Measurements from ENCODE around the gene SRPK3. TPM values are rescaled to one million over a fixed set of nuclear protein-coding genes. Genes with fewer than 3 reads are reported as not detected.

The SRPK3 gene
- total and polyA plus RNA-seq, 2 experiments from 2014 or later: 0.15 TPM; not detected in 1

DNA sequence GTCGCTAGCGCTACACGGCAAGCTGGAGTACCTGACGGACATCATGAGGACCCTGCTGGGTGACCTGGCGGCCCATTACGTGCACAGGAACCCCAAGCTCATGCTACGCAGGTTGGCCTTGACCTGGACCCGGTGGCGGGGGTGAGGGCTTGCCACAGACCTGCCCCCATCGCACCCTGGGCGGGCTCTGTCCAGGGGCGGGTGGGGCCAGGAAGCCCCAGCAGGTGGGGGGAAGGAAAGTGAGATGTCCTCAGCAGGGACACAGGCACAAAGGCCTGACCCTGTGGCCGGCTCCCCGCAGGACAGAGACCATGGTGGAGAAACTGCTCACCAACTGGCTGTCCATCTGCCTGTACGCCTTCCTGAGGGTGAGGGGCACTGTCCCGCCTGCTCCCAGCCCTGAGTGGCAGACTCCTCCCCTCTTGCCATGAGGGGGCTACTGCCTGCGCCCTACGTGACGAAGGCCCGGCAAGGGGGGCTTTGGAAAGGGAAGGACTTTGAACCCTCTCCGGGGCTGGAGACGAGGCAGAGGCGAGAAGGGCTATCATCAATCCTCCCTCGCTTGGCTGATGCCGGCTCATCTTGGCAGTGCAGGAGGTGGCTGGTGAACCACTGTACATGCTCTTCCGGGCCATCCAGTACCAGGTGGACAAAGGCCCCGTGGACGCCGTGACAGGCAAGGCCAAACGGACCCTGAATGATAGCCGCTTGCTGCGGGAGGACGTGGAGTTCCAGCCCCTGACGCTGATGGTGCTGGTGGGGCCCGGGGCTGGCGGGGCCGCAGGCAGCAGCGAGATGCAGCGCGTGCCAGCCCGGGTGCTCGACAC is 5.3 kb upstream of the SRPK3 start:
- Histone ChIP-seq H3K4me2 (no peak overlapping the region), H3K27ac (ENCODE audit: low read depth) (no peak overlapping the region), H3K9me2 (ENCODE audit: insufficient read depth) (no peaks in the 10 kb centered on the region), H3K36me3 (ENCODE audit: insufficient read depth) (no peaks in the 10 kb centered on the region), H2AFZ (no peak overlapping the region), H3K79me2 (replicated peaks; ENCODE audit: insufficient read depth) (no peaks in the 10 kb centered on the region), H3K4me3 (no peak overlapping the region), H3K4me1 (ENCODE audit: insufficient read depth) (no peaks in the 10 kb centered on the region), H3K27me3 (ENCODE audit: insufficient read depth) (no peaks in the 10 kb centered on the region), H3F3A (replicated peaks; ENCODE audit: low read depth) (no peaks in the 10 kb centered on the region), H4K20me1 (replicated peaks; ENCODE audit: insufficient read depth) (no peaks in the 10 kb centered on the region)
- ATAC-seq: no peak
- no peak overlapping the region for H3K4me3 Mint-ChIP-seq
- TF ChIP-seq, protein P1, sequence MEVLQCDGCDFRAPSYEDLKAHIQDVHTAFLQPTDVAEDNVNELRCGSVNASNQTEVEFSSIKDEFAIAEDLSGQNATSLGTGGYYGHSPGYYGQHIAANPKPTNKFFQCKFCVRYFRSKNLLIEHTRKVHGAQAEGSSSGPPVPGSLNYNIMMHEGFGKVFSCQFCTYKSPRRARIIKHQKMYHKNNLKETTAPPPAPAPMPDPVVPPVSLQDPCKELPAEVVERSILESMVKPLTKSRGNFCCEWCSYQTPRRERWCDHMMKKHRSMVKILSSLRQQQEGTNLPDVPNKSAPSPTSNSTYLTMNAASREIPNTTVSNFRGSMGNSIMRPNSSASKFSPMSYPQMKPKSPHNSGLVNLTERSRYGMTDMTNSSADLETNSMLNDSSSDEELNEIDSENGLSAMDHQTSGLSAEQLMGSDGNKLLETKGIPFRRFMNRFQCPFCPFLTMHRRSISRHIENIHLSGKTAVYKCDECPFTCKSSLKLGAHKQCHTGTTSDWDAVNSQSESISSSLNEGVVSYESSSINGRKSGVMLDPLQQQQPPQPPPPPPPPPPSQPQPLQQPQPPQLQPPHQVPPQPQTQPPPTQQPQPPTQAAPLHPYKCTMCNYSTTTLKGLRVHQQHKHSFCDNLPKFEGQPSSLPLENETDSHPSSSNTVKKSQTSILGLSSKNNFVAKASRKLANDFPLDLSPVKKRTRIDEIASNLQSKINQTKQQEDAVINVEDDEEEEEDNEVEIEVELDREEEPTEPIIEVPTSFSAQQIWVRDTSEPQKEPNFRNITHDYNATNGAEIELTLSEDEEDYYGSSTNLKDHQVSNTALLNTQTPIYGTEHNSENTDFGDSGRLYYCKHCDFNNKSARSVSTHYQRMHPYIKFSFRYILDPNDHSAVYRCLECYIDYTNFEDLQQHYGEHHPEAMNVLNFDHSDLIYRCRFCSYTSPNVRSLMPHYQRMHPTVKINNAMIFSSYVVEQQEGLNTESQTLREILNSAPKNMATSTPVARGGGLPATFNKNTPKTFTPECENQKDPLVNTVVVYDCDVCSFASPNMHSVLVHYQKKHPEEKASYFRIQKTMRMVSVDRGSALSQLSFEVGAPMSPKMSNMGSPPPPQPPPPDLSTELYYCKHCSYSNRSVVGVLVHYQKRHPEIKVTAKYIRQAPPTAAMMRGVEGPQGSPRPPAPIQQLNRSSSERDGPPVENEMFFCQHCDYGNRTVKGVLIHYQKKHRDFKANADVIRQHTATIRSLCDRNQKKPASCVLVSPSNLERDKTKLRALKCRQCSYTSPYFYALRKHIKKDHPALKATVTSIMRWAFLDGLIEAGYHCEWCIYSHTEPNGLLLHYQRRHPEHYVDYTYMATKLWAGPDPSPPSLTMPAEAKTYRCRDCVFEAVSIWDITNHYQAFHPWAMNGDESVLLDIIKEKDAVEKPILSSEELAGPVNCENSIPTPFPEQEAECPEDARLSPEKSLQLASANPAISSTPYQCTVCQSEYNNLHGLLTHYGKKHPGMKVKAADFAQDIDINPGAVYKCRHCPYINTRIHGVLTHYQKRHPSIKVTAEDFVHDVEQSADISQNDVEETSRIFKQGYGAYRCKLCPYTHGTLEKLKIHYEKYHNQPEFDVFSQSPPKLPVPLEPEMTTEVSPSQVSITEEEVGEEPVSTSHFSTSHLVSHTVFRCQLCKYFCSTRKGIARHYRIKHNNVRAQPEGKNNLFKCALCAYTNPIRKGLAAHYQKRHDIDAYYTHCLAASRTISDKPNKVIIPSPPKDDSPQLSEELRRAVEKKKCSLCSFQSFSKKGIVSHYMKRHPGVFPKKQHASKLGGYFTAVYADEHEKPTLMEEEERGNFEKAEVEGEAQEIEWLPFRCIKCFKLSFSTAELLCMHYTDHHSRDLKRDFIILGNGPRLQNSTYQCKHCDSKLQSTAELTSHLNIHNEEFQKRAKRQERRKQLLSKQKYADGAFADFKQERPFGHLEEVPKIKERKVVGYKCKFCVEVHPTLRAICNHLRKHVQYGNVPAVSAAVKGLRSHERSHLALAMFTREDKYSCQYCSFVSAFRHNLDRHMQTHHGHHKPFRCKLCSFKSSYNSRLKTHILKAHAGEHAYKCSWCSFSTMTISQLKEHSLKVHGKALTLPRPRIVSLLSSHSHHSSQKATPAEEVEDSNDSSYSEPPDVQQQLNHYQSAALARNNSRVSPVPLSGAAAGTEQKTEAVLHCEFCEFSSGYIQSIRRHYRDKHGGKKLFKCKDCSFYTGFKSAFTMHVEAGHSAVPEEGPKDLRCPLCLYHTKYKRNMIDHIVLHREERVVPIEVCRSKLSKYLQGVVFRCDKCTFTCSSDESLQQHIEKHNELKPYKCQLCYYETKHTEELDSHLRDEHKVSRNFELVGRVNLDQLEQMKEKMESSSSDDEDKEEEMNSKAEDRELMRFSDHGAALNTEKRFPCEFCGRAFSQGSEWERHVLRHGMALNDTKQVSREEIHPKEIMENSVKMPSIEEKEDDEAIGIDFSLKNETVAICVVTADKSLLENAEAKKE (CRISPR knock-in tag; IDR thresholded peaks at IDR 0.05): no peak
- TF ChIP-seq ZNF331 (CRISPR knock-in tag; IDR thresholded peaks at IDR 0.05; ENCODE audit: low read depth) (no peak), EZH2 (IDR thresholded peaks at IDR 0.05; ENCODE audit: low read depth, unreplicated experiment) (no peak), ZNF114 (CRISPR knock-in tag; IDR thresholded peaks at IDR 0.05) (no peak), JUNB (IDR thresholded peaks at IDR 0.05; ENCODE audit: unreplicated experiment) (no peak), NANOG (IDR thresholded peaks at IDR 0.05; ENCODE audit: borderline replicate concordance) (no peak), STAT1 (IDR thresholded peaks at IDR 0.05; ENCODE audit: unreplicated experiment) (no peak), POLR2AphosphoS5 (IDR thresholded peaks at IDR 0.05; ENCODE audit: low read depth) (no peak), CREB1 (CRISPR knock-in tag; IDR thresholded peaks at IDR 0.05; ENCODE audit: low read depth) (no peak), EZH2phosphoT487 (IDR thresholded peaks at IDR 0.05; ENCODE audit: unreplicated experiment) (no peak)
- TF ChIP-seq, protein P2, sequence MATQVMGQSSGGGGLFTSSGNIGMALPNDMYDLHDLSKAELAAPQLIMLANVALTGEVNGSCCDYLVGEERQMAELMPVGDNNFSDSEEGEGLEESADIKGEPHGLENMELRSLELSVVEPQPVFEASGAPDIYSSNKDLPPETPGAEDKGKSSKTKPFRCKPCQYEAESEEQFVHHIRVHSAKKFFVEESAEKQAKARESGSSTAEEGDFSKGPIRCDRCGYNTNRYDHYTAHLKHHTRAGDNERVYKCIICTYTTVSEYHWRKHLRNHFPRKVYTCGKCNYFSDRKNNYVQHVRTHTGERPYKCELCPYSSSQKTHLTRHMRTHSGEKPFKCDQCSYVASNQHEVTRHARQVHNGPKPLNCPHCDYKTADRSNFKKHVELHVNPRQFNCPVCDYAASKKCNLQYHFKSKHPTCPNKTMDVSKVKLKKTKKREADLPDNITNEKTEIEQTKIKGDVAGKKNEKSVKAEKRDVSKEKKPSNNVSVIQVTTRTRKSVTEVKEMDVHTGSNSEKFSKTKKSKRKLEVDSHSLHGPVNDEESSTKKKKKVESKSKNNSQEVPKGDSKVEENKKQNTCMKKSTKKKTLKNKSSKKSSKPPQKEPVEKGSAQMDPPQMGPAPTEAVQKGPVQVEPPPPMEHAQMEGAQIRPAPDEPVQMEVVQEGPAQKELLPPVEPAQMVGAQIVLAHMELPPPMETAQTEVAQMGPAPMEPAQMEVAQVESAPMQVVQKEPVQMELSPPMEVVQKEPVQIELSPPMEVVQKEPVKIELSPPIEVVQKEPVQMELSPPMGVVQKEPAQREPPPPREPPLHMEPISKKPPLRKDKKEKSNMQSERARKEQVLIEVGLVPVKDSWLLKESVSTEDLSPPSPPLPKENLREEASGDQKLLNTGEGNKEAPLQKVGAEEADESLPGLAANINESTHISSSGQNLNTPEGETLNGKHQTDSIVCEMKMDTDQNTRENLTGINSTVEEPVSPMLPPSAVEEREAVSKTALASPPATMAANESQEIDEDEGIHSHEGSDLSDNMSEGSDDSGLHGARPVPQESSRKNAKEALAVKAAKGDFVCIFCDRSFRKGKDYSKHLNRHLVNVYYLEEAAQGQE (IDR thresholded peaks at IDR 0.05; ENCODE audit: unreplicated experiment): no peak
- TF ChIP-seq, protein P3, sequence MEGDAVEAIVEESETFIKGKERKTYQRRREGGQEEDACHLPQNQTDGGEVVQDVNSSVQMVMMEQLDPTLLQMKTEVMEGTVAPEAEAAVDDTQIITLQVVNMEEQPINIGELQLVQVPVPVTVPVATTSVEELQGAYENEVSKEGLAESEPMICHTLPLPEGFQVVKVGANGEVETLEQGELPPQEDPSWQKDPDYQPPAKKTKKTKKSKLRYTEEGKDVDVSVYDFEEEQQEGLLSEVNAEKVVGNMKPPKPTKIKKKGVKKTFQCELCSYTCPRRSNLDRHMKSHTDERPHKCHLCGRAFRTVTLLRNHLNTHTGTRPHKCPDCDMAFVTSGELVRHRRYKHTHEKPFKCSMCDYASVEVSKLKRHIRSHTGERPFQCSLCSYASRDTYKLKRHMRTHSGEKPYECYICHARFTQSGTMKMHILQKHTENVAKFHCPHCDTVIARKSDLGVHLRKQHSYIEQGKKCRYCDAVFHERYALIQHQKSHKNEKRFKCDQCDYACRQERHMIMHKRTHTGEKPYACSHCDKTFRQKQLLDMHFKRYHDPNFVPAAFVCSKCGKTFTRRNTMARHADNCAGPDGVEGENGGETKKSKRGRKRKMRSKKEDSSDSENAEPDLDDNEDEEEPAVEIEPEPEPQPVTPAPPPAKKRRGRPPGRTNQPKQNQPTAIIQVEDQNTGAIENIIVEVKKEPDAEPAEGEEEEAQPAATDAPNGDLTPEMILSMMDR (conservative IDR thresholded peaks at IDR 0.05; ENCODE audit: low read depth in 2 of 2): no peak
- TF ChIP-seq, protein P4, sequence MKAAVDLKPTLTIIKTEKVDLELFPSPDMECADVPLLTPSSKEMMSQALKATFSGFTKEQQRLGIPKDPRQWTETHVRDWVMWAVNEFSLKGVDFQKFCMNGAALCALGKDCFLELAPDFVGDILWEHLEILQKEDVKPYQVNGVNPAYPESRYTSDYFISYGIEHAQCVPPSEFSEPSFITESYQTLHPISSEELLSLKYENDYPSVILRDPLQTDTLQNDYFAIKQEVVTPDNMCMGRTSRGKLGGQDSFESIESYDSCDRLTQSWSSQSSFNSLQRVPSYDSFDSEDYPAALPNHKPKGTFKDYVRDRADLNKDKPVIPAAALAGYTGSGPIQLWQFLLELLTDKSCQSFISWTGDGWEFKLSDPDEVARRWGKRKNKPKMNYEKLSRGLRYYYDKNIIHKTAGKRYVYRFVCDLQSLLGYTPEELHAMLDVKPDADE (IDR thresholded peaks at IDR 0.05): no peak
- H3K9me3 Mint-ChIP-seq: no peaks in the 10 kb centered on the region
- no peak overlapping the region for H3K27ac Mint-ChIP-seq
- DNase-seq (ENCODE audit: low spot score): no peak
- no peaks in the 10 kb centered on the region for H3K36me3 Mint-ChIP-seq (ENCODE audit: low read depth)
- peaks cover 6% of the 10 kb centered on the region for H3K27me3 Mint-ChIP-seq (ENCODE audit: insufficient read depth, low read depth, poor library complexity)
- peaks cover 7% of the 10 kb centered on the region; the same call in 2 of the 3 replicates for H3K4me1 Mint-ChIP-seq
